Right ventricle myocardium superior (tissue), 1 donor: ENCODE data around the gene TMEM144. TPM values are rescaled to one million over a fixed set of nuclear protein-coding genes. Genes with fewer than 3 reads are reported as not detected.

Experiments
- ATAC-seq: fragments of 200-7000 bp; cut with Tn5 transposase; one replicate; pipeline ENCODE4 v1.9.1; 2020; ENCODE audit warnings: mild to moderate bottlenecking; ENCODE audit not compliant: poor library complexity
- DNase-seq: peaks from one replicate; pipeline ENCODE4 v3.0.0-alpha.2; 2020
- intact Hi-C: fragments of 100-400 bp; cut with DNase I; formaldehyde crosslinking; loops from one replicate; pipeline ENCODE4 v1.11.2; 2022
- long read RNA-seq: library from polyadenylated mRNA; unstranded; transcript quantifications from one replicate; pipeline ENCODE4 v2.0.0, GENCODE V29; 2021
- total RNA-seq: library from RNA; stranded (reverse); fragmentation: NEBNext Ultra II Directional; extraction: Animal tissue kit (Norgen Biotek cat#: 25700); gene quantifications from one replicate; pipeline ENCODE4 v1.2.1, GENCODE V29; 2021
- donor health status: DM: no; HTN: yes; CAD: no; lungs with severe emphysema.

The TMEM144 gene
- 10.4 TPM for total RNA-seq
- long read RNA-seq, transcript TMEM144-201 (13 exons, 3,442 nt), result major isoform, 10 of 13 reads
- long read RNA-seq, partial matches to known transcripts, result 0 of 13 reads
- long read RNA-seq, other reads (novel, unspliced or antisense), result 3 of 13 reads

- intact Hi-C loops, result no loop called here
- ATAC-seq (peak; percentile 99), DNase-seq (peak; percentile 94)
Measured at GRCh38 chr4:158209825-158210807, at the start of gene TMEM144. TSS of gene TMEM144 (plus strand) at chr4:158210486. CDS start at chr4:158212668, 2,182 bp downstream.

DNA sequence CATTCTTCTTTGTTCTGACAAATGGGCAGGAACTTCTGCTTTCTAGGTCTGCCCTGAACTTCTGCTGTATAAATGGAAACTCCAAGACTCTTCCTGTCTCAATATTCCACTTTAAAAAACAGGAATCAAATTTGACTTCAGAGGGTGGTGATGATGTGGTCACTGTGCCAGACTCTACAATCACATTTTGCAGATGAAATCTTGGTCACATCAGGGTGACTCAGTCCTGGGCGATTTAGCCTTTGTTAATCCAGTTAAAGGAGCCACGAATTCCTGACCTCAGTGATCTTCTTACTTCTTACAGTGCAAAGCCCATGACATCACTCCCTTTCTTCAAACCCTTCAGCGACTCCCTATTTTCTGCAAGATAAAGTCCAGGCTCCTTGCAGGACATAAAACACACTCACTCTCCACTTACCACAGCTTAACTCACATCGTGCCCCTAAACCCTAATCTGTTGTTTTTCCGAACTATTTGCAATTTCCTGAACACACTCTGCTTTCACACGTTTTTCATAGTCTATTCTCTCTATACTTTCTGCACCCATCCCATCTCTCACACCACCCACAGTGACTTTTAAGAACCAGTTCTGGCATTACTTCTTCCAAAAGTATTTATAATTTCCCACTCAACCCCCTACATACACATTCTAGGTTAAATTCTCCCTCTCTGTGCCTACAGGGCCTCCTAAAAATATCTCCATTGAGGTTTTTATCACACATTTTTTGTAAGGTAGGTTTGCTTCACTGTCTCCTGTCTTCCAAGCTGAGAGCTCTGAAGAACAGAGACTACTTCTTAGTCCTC lies 48.5 kb upstream of the TMEM144 start:
- intact Hi-C loops, result no loop called here
- peak; percentile 52 for ATAC-seq
- no peak for DNase-seq

DNA sequence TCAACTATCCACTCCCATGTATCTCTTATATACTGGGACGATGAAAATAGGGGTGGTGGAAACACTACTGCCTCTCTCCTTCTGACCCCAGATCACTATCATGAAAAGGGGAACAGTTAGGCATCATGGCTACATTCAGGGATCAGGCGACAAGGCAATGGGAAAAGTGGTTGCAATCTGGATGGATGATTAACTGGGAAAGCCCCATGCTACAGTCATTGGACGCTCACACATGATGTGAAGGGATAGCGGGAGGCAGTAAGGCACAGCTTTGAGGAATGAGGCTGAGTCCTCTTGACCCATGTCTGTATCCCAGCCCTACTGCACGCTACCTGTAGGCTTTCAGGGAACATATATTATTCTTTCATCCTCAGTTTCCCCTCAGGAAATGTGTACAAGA lies 47.7 kb upstream of the TMEM144 start:
- intact Hi-C loops, result no loop called here
- DNase-seq (no peak), ATAC-seq (no peak)

DNA sequence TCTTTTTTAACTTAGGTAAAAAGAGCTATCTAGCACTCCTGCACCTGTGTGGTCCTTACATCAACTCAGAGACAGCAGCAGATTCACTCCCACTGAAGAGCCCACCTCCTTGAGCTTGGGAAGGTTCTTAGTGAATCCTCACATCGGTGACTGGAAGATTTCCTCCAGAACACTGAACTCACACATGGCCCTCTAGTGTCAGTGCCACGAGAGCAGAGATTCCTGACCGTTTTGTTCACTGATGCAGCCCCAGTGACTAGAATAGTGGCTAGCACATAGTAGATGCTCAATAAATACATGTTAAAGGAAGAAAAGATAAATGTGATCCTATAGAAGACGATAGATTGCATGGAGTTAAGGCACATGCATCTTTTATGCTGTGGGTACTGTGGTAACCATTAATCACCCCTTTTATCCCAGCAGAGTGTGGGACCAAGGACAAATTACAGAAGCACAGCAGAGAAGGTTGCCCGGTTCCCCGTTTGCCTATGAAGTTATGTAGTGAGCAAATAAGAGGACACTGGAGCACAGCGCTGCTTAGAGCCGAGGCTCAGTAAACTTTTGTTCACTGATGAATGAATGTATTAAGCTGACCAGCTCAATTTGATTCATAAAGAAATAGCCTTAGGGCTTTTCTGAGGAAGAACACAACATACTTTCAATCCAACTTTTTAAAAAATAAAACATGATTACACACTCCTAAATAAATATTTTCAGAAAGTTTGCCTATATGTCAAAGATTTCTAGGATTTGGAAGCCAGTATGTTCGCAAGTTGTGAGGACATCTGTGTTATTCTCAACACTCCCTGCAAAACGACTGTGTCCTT lies 46.1 kb upstream of the TMEM144 start:
- DNase-seq (no peak), ATAC-seq (peak; percentile 25)
- intact Hi-C loops, result no loop called here

DNA sequence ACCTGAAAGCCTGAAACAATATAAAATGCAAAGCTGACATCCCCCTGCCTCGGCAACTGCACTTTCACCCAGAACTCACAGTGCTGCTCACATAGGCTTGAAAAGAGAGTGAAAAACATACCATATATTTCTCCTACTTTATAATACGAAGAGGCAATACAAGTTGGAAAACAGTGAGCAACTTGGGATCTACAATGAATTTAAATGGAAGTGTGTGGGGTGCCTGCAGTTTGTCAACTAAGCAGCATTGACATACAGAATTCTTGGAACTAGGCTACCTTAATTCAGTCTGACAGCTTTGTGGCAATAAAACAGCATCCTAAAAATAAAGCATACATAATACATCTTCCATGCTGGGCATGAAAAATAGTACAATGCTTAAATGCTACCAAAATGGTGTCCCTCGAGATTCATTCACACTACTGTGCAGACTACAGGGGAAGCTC lies 45.5 kb upstream of the TMEM144 start:
- DNase-seq (no peak), ATAC-seq (peak; percentile 55)
- intact Hi-C loops, result no loop called here

DNA sequence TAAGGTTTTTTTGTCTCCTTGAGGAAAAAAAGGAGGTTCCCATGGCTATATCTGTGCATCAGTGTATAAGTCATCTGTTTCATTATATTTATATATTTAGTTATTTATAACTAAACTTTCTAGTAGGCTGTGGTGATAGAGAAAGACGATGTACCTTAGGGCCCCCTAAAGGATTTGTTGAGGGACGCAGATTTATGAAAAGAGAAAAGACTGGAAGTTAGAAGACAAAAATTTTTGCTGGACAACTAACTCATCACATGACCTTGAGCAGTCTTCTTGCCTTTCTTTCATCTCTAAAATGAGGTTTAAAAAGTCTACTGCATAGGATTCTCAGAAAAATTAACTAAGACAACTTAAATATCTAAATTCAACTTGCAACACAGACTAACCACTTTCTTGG lies 43.6 kb upstream of the TMEM144 start:
- DNase-seq (no peak), ATAC-seq (no peak)
- intact Hi-C loops, result no loop called here

DNA sequence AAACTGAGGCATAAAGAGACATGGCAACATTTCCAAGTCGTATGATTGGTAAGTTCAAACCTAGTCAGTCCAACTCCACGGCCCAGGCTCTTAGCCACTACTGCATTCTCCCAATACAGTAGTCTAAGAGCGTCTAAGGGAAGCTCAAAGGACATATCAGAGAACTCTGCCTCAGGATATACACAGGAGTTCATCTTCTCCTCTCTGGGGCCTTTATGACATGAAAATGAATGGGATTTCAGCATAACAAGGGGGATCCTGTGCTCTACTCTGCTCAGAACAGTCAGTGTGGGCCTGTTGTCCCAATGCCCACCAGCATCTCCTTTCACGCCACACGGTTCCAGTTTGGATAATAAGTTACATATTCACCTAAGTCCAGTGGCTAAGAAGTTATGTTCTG lies 41.7 kb upstream of the TMEM144 start:
- ATAC-seq (no peak), DNase-seq (no peak)
- intact Hi-C loops, result no loop called here

GRCh38 chr4:158169506-158169905 lies 40.8 kb upstream of the TMEM144 start:
- DNase-seq (no peak), ATAC-seq (no peak)
- intact Hi-C loops, result no loop called here

GRCh38 chr4:158169931-158170690 lies 40.2 kb upstream of the TMEM144 start:
- ATAC-seq (peak; percentile 26), DNase-seq (no peak)
- intact Hi-C loops, result loop anchor here (5.0 kb wide), 1 partner anchor 163 kb away; no protein-coding TSS in a partner anchor

GRCh38 chr4:158170691-158171561 lies 39.4 kb upstream of the TMEM144 start:
- DNase-seq, result peak; percentile 91
- ATAC-seq, result peak; percentile 77
- intact Hi-C loops, result loop anchor here (5.0 kb wide), 1 partner anchor 164 kb away; no protein-coding TSS in a partner anchor

DNA sequence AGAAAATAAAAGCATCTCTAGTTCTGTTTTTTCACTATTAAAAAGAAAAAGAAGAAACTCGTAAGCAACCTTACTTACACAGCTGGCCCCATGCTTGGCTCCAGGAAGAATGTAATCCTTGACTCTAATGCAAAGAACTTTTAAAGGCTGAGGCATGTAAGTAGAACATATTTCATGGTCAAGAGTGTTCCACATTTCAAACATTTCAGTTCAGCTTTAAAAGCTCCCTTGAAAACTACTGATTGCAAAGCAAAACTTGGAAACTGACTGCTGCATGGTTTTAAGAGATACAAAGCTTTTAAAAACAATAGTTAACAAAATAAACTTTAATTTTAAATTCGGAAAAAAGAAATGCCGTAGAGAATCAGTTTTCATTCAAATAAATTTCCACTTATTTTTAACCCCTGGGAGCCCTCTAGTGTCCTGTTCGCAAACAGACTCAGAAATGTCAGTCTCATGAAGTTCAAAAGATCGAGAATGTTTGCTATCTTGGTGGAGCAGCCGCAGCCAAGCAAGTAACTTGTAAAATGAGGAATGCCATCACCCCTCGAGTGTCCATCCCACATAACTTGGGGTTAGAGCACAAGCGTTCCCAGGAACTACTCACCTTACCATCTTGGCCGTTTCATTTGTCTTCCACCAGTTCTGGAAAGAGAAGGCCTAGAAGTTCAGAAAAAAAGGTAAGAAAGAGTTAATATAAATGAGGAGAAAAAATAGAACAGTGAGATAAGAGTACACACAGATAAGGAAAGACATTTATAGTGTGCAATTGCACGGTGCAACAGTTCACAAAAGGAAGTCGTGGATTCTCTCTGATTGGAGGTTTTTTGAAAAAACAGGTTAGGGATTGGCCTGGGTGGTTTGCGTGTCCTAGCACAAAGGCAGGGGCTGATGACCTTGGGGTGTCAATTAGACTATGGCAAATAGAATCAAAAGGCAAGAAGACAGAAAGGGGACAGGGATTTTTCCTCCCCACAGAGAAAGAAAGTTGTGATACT lies 37.7 kb upstream of the TMEM144 start, which contains the start of gene GASK1B:
GASK1B (minus strand) TSS at position 765 of the 998 bp plus-strand sequence. CDS start 1,650 bp downstream, outside the sequence.
- intact Hi-C loops, result loop anchor here (2.0 to 5.0 kb wide), 2 partner anchors 165 to 180 kb away; no protein-coding TSS in a partner anchor
- peak; percentile 44 for DNase-seq
- ATAC-seq, result peak; percentile 57

GRCh38 chr4:158176108-158176507 lies 34.2 kb upstream of the TMEM144 start:
- no peak for ATAC-seq
- DNase-seq, result no peak
- intact Hi-C loops, result no loop called here

DNA sequence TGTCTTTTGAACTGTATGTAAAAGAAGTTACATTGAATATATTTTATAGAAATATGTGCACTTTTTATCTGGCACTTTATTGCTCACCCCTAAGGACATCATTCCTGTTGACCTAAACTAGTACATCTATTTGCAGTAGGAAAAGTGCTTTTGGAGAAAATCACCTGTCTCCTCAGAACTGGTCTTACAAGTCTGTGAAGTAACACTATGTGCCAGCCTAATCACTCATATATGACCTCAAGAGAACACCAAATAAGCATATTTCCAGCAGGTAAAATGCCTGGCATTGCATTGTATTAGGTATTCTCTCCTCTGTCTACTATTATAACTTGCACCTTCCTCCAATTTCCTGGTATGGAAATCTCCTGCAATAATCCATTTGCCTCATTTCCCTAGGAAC lies 33.5 kb upstream of the TMEM144 start:
- no peak for DNase-seq
- ATAC-seq, result no peak
- intact Hi-C loops, result no loop called here

- intact Hi-C loops, result no loop called here
- DNase-seq (no peak), ATAC-seq (no peak)
Measured at GRCh38 chr4:158179465-158179864, 30.8 kb upstream of the TMEM144 start.

GRCh38 chr4:158181906-158182305 lies 28.4 kb upstream of the TMEM144 start:
- no peak for ATAC-seq
- no peak for DNase-seq
- intact Hi-C loops, result no loop called here
